DMS153 (cell line): ENCODE measurements around the gene CATSPERB.
A peak's percentile ranks its signal among the peaks of the same experiment; 100 is the strongest.
"Not testable (repeated sequence)": the region's sequence is repeated elsewhere in the genome, so short reads cannot be mapped to it uniquely, and the experiment has no call there.

ENCODE experiments used
- DNase-seq: peaks from one replicate; lab custom pipeline; 2025; lab: John Stamatoyannopoulos, UW

The CATSPERB gene

GRCh38 chr14:91575469-91576208 lies 156.2 kb downstream of the CATSPERB start:
- no peak for DNase-seq

GRCh38 chr14:91573894-91574837 lies 157.7 kb downstream of the CATSPERB start:
- peak; percentile 60 for DNase-seq

- no peak for DNase-seq
Measured at GRCh38 chr14:91573528-91573893, 158.4 kb downstream of the CATSPERB start.

- DNase-seq = no peak
Measured at GRCh38 chr14:91570021-91570420, 161.9 kb downstream of the CATSPERB start.

- no peak for DNase-seq
Measured at GRCh38 chr14:91569301-91569700, 162.6 kb downstream of the CATSPERB start.

GRCh38 chr14:91568626-91569025 lies 163.3 kb downstream of the CATSPERB start:
- DNase-seq = no peak

GRCh38 chr14:91567827-91568226 lies 164.1 kb downstream of the CATSPERB start:
- not testable (repeated sequence) for DNase-seq

GRCh38 chr14:91555531-91555930 lies 176.4 kb downstream of the CATSPERB start:
- DNase-seq = no peak

- no peak for DNase-seq
Measured at GRCh38 chr14:91554535-91555332, 177.2 kb downstream of the CATSPERB start.

GRCh38 chr14:91548108-91548507 lies 183.8 kb downstream of the CATSPERB start:
- DNase-seq = no peak

- DNase-seq = peak; percentile 13
Measured at GRCh38 chr14:91545946-91546716, 185.8 kb downstream of the CATSPERB start.

- DNase-seq = no peak
Measured at GRCh38 chr14:91545204-91545603, 186.7 kb downstream of the CATSPERB start.

GRCh38 chr14:91536327-91536726 lies 195.6 kb downstream of the CATSPERB start:
- DNase-seq = no peak

- not testable (repeated sequence) for DNase-seq
Measured at GRCh38 chr14:91534059-91534458, 197.8 kb downstream of the CATSPERB start.

- no peak for DNase-seq
Measured at GRCh38 chr14:91533623-91534022, 198.3 kb downstream of the CATSPERB start.
